ENCODE results near the gene MIDN. TPM values are rescaled to one million over a fixed set of nuclear protein-coding genes. Genes with fewer than 3 reads are reported as not detected.
A peak's percentile ranks its signal among the peaks of the same experiment; 100 is the strongest.

The MIDN gene
- total RNA-seq, 6 experiments from 2014 or later: 58.4 to 73.3 (median 67.4) TPM

- DNase-seq: no peak
- no peak for TF ChIP-seq CTCF (IDR thresholded peaks at IDR 0.05)
- Mint-ChIP-seq H3K4me1 (ENCODE audit: low read depth) (peaks cover 14% of the 10 kb centered on the region), H3K4me3 (peak overlapping the region; percentile 82; the same call in 1 of the 2 replicates), H3K36me3 (ENCODE audit: low read depth) (peaks cover 8% of the 10 kb centered on the region), H3K9me3 (no peaks in the 10 kb centered on the region), H3K27ac (peak overlapping the region; percentile 86), H3K27me3 (ENCODE audit: insufficient read depth) (peaks cover 11% of the 10 kb centered on the region)
Observed at GRCh38 chr19:1247748-1248138, 640 bp upstream of the MIDN start.

- peak overlapping the region; percentile 82 for H3K4me3 Mint-ChIP-seq
- peak; percentile 83 for TF ChIP-seq CTCF (IDR thresholded peaks at IDR 0.05)
- DNase-seq: no peak
- H3K36me3 Mint-ChIP-seq (ENCODE audit: low read depth): peaks cover 12% of the 10 kb centered on the region
- peaks cover 14% of the 10 kb centered on the region for H3K27me3 Mint-ChIP-seq (ENCODE audit: insufficient read depth)
- peaks cover 12% of the 10 kb centered on the region for H3K4me1 Mint-ChIP-seq (ENCODE audit: low read depth)
- H3K27ac Mint-ChIP-seq: peak overlapping the region; percentile 86
- no peaks in the 10 kb centered on the region for H3K9me3 Mint-ChIP-seq
Observed at GRCh38 chr19:1248786-1249297, 459 bp downstream of the MIDN start.

GRCh38 chr19:1249298-1249989 is 1.1 kb downstream of the MIDN start:
- H3K27ac Mint-ChIP-seq: peak overlapping the region; percentile 84

GRCh38 chr19:1249990-1250436 is 1.6 kb downstream of the MIDN start:
- Mint-ChIP-seq H3K4me3 (peak overlapping the region; percentile 83), H3K27ac (peak overlapping the region; percentile 84), H3K9me3 (no peaks in the 10 kb centered on the region), H3K36me3 (ENCODE audit: low read depth) (peaks cover 12% of the 10 kb centered on the region), H3K4me1 (ENCODE audit: low read depth) (peaks cover 12% of the 10 kb centered on the region), H3K27me3 (ENCODE audit: insufficient read depth) (peaks cover 20% of the 10 kb centered on the region)
- no peak for TF ChIP-seq CTCF (IDR thresholded peaks at IDR 0.05)
- DNase-seq: no peak

More at GRCh38 chr19:1249298-1249989, 1.1 kb downstream of the MIDN start:
- Mint-ChIP-seq H3K4me3 (peak overlapping the region; percentile 83), H3K36me3 (ENCODE audit: low read depth) (peaks cover 12% of the 10 kb centered on the region), H3K9me3 (no peaks in the 10 kb centered on the region), H3K27me3 (ENCODE audit: insufficient read depth) (peaks cover 14% of the 10 kb centered on the region), H3K4me1 (ENCODE audit: low read depth) (peaks cover 11% of the 10 kb centered on the region)
- TF ChIP-seq CTCF (IDR thresholded peaks at IDR 0.05): no peak
- DNase-seq: peak; percentile 89

GRCh38 chr19:1250437-1251260 is 2.3 kb downstream of the MIDN start:
- TF ChIP-seq CTCF (IDR thresholded peaks at IDR 0.05): no peak
- DNase-seq: no peak
- Mint-ChIP-seq H3K36me3 (ENCODE audit: low read depth) (peaks cover 12% of the 10 kb centered on the region), H3K9me3 (no peaks in the 10 kb centered on the region), H3K27ac (peak overlapping the region; percentile 92), H3K27me3 (ENCODE audit: insufficient read depth) (peaks cover 20% of the 10 kb centered on the region), H3K4me1 (ENCODE audit: low read depth) (peaks cover 12% of the 10 kb centered on the region), H3K4me3 (peak overlapping the region; percentile 93)

Measured in HFFc6 (cell line).